ENCODE data around the gene ACAA2.

ACAA2 gene

GRCh38 chr18:49764032-49764431 lies 49.3 kb downstream of the ACAA2 start:
- no peak for DNase-seq

GRCh38 chr18:49763590-49763989 lies 49.7 kb downstream of the ACAA2 start:
- DNase-seq, result no peak

GRCh38 chr18:49762191-49763077 lies 50.9 kb downstream of the ACAA2 start:
- no peak for DNase-seq

- no peak for DNase-seq
Observed at GRCh38 chr18:49761771-49762170, 51.6 kb downstream of the ACAA2 start.

GRCh38 chr18:49758263-49758610 lies 55.1 kb downstream of the ACAA2 start:
- DNase-seq, result no peak

- DNase-seq, result no peak
Observed at GRCh38 chr18:49757513-49758262, 55.6 kb downstream of the ACAA2 start.

- DNase-seq, result no peak
Observed at GRCh38 chr18:49756671-49757362, 56.5 kb downstream of the ACAA2 start.

- no peak for DNase-seq
Observed at GRCh38 chr18:49756135-49756534, 57.2 kb downstream of the ACAA2 start.

- no peak for DNase-seq
Observed at GRCh38 chr18:49755489-49755888, 57.8 kb downstream of the ACAA2 start.

- DNase-seq, result no peak
Observed at GRCh38 chr18:49754866-49755265, 58.5 kb downstream of the ACAA2 start.

GRCh38 chr18:49753643-49754042 lies 59.7 kb downstream of the ACAA2 start:
- no peak for DNase-seq

GRCh38 chr18:49752095-49752457 lies 61.3 kb downstream of the ACAA2 start:
- no peak for DNase-seq

GRCh38 chr18:49751427-49752094 lies 61.8 kb downstream of the ACAA2 start:
- DNase-seq, result no peak

- DNase-seq, result no peak
Observed at GRCh38 chr18:49749563-49749962, 63.8 kb downstream of the ACAA2 start.

GRCh38 chr18:49747876-49748275 lies 65.5 kb downstream of the ACAA2 start:
- no peak for DNase-seq

GRCh38 chr18:49745045-49746014 lies 68.0 kb downstream of the ACAA2 start:
- no peak for DNase-seq

- no peak for DNase-seq
Observed at GRCh38 chr18:49744376-49745008, 68.8 kb downstream of the ACAA2 start.

GRCh38 chr18:49743117-49743567 lies 70.2 kb downstream of the ACAA2 start:
- DNase-seq, result no peak

- no peak for DNase-seq
Observed at GRCh38 chr18:49742316-49743116, 70.8 kb downstream of the ACAA2 start.

- no peak for DNase-seq
Observed at GRCh38 chr18:49739275-49739674, 74.1 kb downstream of the ACAA2 start.
